ENCODE results near the gene MACROD2.

The MACROD2 gene

GRCh38 chr20:14355791-14356190 lies 360.5 kb downstream of the MACROD2 start:
- DNase-seq (ENCODE audit: low read depth) = peak; percentile 12
- TF ChIP-seq CTCF (conservative IDR thresholded peaks at IDR 0.05; ENCODE audit: low read depth, low read length) = no peak

GRCh38 chr20:14360416-14360815 lies 365.1 kb downstream of the MACROD2 start:
- H3K4me3 ChIP-seq (ENCODE audit: low read depth, low read length) = no peak overlapping the region
- no peak for TF ChIP-seq CTCF (conservative IDR thresholded peaks at IDR 0.05; ENCODE audit: low read depth, low read length)
- peak; percentile 50 for DNase-seq (ENCODE audit: low read depth)

More at GRCh38 chr20:14355791-14356190, 360.5 kb downstream of the MACROD2 start:
- no peak overlapping the region for H3K4me3 ChIP-seq (ENCODE audit: low read depth, low read length)

- no peak for DNase-seq (ENCODE audit: low read depth)
Observed at GRCh38 chr20:14361509-14362345, 366.4 kb downstream of the MACROD2 start.

GRCh38 chr20:14374196-14374595 lies 378.9 kb downstream of the MACROD2 start:
- TF ChIP-seq CTCF (conservative IDR thresholded peaks at IDR 0.05; ENCODE audit: low read depth, low read length) = no peak
- no peak overlapping the region for H3K4me3 ChIP-seq (ENCODE audit: low read depth, low read length)
- no peak for DNase-seq (ENCODE audit: low read depth)

More at GRCh38 chr20:14361509-14362345, 366.4 kb downstream of the MACROD2 start:
- H3K4me3 ChIP-seq (ENCODE audit: low read depth, low read length) = no peak overlapping the region
- TF ChIP-seq CTCF (conservative IDR thresholded peaks at IDR 0.05; ENCODE audit: low read depth, low read length) = no peak

- no peak for TF ChIP-seq CTCF (conservative IDR thresholded peaks at IDR 0.05; ENCODE audit: low read depth, low read length)
- DNase-seq (ENCODE audit: low read depth) = no peak
- no peak overlapping the region for H3K4me3 ChIP-seq (ENCODE audit: low read depth, low read length)
Observed at GRCh38 chr20:14375416-14375985, 380.2 kb downstream of the MACROD2 start.

GRCh38 chr20:14378326-14378725 lies 383.0 kb downstream of the MACROD2 start:
- H3K4me3 ChIP-seq (ENCODE audit: low read depth, low read length) = no peak overlapping the region
- DNase-seq (ENCODE audit: low read depth) = no peak
- no peak for TF ChIP-seq CTCF (conservative IDR thresholded peaks at IDR 0.05; ENCODE audit: low read depth, low read length)
